ENCODE measurements around the gene VSTM2L.

VSTM2L gene

DNA sequence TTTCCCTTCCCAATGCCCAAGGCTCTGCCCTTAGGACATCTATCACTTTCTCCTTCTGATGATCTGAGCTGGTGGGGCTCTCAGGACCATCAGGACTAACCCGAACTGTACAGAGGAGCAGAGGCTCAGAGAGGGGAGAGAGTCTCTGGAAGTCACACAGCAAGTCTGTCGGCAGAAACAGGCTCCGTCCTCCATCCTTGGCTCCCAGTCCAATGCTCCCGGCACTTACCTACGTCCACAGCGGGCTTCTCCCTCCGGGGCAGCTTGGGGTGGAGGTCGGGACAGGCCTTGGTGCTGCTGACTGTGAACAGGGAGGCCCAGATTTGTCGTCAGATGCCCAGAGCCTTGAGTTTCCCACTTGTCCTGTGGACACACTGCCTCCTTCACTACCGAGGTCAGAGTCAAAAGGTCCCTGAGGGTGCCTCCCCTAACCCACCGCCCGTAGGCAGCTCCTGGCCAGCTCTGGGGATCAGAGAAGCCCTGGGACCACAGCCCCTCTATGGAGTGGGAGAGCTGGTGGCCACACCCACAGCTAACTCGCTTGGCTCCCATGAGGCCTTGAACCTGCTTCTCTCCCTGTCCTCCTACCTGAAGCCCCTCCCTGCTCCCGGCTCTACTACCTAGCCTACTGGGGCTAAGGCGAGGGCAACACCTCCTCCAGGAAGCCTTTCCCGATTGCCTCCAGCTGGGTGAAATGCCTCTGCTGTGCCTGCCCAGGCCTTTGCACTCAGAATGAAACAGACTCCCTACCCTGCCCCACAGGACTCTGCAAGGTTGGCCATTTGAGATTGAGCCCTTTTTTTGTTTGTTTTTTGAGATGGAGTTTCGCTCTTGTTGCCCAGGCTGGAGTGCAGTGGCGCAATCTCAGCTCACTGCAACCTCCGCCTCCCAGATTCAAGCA is 22.6 kb downstream of the VSTM2L start:
- TF ChIP-seq, protein P1, sequence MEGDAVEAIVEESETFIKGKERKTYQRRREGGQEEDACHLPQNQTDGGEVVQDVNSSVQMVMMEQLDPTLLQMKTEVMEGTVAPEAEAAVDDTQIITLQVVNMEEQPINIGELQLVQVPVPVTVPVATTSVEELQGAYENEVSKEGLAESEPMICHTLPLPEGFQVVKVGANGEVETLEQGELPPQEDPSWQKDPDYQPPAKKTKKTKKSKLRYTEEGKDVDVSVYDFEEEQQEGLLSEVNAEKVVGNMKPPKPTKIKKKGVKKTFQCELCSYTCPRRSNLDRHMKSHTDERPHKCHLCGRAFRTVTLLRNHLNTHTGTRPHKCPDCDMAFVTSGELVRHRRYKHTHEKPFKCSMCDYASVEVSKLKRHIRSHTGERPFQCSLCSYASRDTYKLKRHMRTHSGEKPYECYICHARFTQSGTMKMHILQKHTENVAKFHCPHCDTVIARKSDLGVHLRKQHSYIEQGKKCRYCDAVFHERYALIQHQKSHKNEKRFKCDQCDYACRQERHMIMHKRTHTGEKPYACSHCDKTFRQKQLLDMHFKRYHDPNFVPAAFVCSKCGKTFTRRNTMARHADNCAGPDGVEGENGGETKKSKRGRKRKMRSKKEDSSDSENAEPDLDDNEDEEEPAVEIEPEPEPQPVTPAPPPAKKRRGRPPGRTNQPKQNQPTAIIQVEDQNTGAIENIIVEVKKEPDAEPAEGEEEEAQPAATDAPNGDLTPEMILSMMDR (IDR thresholded peaks at IDR 0.05; ENCODE audit: extremely low read depth, missing control alignments): no peak
- no peak for DNase-seq (ENCODE audit: low spot score)

DNA sequence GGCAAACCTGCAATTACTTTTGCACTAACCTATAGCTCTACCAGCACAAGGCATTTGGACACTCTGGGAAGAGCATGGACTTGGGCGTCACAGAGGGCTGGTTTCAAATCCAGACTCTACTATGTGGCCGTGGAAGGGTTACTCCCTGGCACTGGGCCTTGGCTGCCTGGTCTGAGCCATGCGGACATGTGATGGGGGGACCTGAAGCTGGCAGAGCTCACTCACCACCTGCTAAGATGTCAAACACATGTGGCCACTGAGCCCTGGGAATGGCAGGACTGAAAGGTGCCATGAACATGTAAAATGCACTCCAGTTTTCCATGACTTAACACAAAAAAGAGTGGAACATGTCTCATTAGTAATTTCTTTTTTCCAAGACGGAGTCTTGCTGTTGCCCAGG is 23.7 kb downstream of the VSTM2L start:
- no peak for DNase-seq (ENCODE audit: low spot score)
- TF ChIP-seq, protein P1 (IDR thresholded peaks at IDR 0.05; ENCODE audit: extremely low read depth, missing control alignments): no peak

DNA sequence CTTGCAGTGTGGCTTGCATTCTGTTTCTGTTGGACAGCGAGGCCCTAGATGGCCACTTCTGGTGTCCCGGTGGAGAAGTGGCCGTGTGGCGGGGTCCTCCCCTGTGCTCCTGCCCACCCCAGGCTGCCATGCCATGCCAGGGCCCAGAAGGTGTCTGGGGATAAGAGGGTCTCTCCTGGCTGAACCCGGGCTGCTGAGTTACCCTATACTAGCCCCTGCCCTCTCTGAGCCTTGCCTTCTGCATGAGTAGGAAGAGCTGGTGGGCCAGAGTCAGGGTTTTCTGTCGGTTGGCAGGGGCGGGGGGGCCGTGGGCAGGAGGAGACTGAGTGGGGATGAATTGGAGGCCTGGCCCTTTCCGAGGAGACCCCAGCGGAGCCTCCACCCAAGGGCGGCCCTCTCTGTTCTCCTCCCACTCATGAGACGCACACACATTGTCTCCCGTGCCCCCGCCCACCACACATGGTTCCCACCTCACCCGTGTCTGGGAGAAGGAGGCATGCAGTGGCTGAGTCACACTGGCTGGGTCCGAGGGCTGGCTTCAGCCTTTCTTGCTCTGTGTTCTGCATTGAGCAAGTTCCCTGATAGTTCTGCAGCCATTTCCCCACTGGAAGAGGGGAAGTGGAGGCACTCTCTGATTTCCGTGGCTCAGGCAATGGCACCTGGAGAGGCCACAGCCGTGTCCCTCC is 24.6 kb downstream of the VSTM2L start:
- TF ChIP-seq, protein P1 (IDR thresholded peaks at IDR 0.05; ENCODE audit: extremely low read depth, missing control alignments): no peak
- DNase-seq (ENCODE audit: low spot score): no peak

DNA sequence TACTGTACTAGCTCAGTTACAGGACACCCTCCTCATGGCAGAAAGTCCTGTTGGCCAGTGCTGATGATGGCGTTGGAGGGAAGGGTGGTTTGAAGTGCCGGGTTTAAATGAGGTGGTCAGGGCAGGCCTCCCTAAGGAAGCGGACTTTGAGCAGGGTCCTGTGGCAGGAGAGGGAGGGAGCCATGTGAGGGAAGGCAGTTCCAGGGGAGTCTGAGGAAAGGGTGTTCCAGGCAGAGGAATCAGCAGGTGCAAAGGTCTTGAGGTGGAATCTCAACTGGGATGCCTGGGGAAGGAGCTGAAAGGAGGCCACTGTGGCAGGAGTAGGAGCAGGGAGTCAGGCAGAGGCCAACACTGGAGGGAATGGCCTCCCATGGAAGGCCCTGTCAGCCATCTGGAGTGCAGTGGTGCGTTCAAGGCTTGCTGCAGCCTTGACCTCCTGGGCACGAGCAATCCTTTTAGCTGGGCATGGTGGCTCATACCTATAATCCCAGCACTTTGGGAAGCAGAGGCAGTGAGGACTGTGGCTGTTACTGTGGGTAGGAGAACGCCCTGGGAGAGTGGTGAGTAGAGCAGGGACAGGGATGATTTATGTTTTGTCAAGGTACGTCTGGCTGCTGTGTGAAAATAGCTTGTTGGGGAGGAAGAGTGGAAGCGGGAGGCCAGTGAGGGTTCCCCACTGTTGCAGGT is 26.2 kb downstream of the VSTM2L start:
- no peak for DNase-seq (ENCODE audit: low spot score)

DNA sequence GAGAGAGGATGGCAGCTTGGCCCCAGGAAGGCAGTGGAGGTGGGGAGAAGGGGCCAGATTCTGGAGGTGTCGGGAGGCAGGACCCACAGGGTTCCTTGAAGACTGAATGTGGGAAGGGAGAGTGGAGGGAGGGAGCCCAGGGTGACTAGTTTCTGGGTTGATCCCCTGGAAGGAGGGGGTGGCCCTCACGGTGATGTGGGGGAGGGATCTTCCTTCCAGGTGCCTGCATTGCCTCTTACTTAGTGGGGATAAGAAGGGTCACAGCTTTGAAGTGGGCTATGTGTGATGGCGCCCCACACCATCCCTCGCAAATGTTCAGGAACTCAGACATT is 26.7 kb downstream of the VSTM2L start:
- DNase-seq (ENCODE audit: low spot score): no peak
- TF ChIP-seq, protein P1 (IDR thresholded peaks at IDR 0.05; ENCODE audit: extremely low read depth, missing control alignments): no peak

More for the DNA sequence above, 26.2 kb downstream of the VSTM2L start:
- TF ChIP-seq, protein P1 (IDR thresholded peaks at IDR 0.05; ENCODE audit: extremely low read depth, missing control alignments): no peak

DNA sequence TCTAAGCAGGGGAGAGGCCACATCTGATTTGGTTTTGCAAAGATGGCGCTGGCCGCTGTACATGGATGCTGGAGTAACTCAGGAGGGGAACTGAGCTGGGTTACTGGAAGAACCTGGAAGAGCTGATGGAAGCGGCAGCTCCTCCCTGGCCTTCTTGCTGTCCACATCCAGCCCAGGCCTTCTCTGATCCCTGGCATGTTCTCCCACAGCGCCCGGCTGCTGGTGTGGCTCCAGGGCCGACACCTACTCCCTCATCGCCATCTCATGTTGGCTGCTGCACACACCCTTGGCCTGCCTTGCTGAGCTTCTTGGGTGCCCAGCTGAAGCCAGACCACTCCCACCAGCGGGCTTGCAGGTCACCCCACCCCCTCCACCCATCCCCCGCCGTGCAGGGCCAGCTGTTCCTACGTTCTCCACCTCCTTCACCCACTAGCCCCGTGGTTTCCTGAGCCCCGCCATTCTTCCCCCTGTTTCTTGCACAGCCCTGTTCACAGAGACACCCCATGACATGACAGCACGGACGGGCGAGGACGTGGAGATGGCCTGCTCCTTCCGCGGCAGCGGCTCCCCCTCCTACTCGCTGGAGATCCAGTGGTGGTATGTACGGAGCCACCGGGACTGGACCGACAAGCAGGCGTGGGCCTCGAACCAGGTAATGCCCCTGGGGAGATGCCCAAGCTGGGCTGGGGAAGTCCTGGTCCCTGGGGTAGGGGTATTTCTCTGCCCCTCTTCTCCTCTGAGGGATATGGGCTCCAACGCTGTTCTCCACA is 28.4 kb downstream of the VSTM2L start:
- no peak for DNase-seq (ENCODE audit: low spot score)
- TF ChIP-seq, protein P1 (IDR thresholded peaks at IDR 0.05; ENCODE audit: extremely low read depth, missing control alignments): no peak

All from GM20000 (cell line).